Measurements from ENCODE around the gene C11orf68.
"Not testable (repeated sequence)": the region's sequence is repeated elsewhere in the genome, so short reads cannot be mapped to it uniquely, and the experiment has no call there.

C11orf68 gene

GRCh38 chr11:65918211-65919140 lies at the start of gene C11orf68:
TSS of gene C11orf68 (minus strand) at chr11:65919062. CDS start at chr11:65919031, 31 bp downstream.
- no peak for DNase-seq (ENCODE audit: low read depth)

DNA sequence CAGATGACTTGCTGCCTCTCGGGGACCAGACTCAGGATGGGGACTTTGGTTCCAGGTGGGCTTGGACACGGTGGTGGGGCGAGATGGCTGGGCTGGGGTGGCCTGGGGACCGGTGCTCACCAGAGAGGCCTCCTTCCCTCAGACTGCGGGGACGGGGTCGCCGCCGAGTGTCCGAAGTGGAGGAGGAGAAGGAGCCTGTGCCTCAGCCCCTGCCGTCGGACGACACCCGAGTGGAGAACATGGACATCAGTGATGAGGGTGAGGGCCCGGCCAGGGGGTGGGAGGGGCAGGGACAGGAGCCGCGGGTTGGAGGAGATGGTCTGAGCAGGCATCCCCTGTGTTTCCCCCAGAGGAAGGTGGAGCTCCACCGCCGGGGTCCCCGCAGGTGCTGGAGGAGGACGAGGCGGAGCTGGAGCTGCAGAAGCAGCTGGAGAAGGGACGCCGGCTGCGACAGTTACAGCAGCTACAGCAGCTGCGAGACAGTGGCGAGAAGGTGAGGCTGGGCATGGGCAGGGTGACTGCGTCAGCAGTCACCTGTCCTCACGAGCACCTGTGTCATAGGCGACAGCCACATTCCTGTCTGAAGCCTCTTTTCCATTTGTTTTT lies 48.6 kb upstream of the C11orf68 start:
- DNase-seq (ENCODE audit: low read depth) = no peak

GRCh38 chr11:65965986-65966762 lies 47.3 kb upstream of the C11orf68 start:
- DNase-seq (ENCODE audit: low read depth) = no peak

DNA sequence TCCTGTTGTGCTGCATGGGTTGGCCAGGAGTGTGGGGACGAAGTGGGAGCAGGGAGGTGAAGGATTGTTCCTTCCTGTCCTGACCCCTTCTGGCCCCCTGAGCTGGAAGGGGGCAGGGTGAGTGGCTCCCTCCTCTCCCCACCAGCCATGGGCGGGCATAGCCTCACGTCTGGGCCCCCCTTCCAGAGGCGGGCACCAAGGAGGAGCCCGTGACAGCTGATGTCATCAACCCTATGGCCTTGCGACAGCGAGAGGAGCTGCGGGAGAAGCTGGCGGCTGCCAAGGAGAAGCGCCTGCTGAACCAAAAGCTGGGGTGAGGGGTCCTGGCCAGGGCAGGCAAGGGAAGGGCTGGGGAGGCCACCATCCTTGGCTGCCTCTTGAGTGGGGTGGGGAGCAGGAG lies 46.0 kb upstream of the C11orf68 start:
- no peak for DNase-seq (ENCODE audit: low read depth)

DNA sequence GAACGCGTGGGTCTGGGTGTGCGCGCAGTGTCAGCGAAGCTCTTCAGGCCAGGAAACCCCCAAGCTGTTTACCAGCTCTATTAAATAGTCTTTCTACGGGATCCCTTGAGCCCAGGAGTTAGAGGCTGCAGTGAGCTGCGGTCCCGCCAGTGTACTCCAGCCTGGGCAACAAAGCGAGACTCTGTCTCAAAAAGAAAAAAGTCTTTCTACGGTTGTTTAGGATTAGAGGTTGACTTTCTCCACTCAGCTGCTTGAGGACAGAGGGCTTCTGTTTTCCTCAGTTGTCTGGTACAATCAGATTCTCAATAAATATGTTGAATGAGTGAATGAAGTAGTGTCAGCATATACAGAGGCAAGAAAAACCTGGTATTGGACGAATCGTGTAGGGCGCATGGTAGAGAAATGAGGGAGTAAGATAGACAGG lies 43.3 kb upstream of the C11orf68 start:
- no peak for DNase-seq (ENCODE audit: low read depth)

DNA sequence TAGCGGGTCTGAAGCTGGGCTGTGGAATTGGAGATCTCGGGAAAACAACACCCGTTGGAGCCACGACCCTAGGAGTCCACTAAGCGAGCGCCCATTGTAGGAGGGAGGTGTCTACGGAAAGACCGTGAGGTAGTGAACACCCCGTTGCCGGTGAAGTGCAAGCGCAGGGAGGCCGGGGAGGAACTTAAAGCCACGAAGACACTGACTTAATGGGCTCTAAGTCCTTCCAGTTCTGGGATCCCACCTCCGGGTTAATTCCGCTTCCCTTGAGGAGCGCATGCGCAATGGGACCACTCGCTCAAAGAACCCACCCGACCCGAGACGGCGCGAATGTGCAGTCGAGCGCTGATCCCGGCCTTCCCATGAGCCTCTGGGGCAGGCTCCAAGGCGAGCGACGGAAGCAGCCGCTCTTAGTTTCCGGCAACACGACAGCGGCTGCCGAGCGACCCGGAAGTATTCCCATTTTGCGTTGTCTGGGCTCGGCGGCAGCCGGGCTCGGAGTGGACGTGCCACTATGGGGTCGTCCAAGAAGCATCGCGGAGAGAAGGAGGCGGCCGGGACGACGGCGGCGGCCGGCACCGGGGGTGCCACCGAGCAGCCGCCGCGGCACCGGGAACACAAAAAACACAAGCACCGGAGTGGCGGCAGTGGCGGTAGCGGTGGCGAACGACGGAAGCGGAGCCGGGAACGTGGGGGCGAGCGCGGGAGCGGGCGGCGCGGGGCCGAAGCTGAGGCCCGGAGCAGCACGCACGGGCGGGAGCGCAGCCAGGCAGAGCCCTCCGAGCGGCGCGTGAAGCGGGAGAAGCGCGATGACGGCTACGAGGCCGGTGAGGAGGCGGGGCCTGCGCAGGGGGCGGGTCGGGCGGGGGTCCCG lies 42.6 kb upstream of the C11orf68 start, which contains the start of gene SART1:
TSS of gene SART1 (plus strand) at position 468 of the 874 bp plus-strand sequence. CDS start at position 515, 47 bp downstream.
- peak; percentile 96 for DNase-seq (ENCODE audit: low read depth)

DNA sequence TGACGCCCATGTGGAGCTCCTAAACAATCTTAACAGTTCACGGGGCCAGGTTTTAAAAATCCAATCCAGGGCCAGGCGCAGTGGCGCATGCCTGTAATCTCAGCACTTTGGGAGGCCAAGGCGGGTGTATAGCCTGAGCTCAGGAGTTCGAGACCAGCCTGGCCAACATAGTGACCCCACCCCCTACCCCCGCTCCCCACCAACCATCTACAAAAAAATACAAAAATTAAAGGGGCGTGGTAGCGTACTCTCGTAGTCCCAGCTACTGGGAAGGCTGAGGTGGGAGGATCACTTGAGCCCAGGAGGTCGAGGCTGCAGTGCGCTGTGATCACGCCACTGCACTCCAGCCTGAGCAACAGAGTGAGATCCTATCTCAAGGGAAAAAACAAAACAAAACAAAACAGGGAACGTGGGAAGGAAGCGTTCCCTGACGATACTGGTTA lies 42.0 kb upstream of the C11orf68 start:
- no peak for DNase-seq (ENCODE audit: low read depth)

- DNase-seq (ENCODE audit: low read depth) = no peak
These were observed 40.0 kb upstream of the C11orf68 start for GRCh38 chr11:65958774-65959420.

DNA sequence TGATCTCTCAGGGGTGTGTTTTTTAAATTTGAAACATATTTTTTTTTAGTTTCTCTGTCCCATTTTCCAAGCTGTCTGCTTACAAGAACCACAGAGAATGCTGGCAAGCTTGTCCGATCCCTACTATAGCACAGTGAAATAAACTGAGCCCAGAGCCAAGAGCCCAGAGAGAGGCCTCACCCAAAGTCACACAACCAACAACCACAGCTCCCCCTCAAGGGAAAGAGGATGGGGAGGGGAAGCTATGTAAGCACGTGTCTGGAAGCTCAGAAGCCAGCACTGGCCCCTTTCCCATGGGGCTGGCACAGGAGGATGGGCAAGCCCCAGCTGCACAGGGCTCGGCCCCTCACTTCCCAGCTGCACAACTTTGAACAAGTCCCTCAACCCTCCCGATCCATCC lies 39.4 kb upstream of the C11orf68 start:
- DNase-seq (ENCODE audit: low read depth) = no peak

DNA sequence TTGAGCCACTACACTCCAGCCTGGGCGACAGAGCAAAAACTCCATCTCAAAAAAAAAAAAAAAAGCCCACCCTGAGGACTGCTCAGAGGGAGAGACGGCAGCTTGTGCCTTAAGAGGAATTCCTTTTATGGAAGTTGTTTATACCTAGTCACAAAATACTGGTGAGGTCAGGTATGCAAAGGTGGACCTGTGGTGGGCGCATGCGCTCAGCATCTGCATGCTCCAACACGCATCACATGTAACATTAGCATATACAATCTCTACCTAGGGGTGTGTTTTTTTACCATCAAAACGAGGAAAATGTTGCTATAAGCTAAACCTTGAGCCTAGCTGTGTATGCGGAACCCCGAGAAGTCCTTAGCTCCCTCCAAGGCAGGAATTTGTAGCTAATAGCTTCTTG lies 35.9 kb upstream of the C11orf68 start:
- DNase-seq (ENCODE audit: low read depth) = no peak

DNA sequence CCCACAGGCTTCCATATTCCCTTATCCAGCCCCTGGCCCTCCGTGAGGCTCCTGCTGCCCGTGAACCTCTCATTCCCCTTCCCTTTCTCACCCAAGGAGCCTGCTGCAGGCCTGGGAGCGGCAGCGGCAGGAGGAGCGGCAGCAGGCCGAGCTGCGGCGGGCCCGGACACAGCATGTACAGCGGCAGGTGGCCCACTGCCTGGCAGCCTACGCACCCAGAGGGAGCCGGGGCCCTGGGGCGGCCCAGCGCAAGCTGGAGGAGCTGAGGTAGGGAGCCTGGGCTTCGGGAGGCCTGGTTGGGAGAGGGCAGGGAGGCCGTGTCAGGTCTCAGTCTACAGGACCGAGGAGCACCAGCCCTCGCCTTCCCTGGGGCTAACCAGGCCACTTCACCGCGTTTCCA lies 34.6 kb upstream of the C11orf68 start:
- DNase-seq (ENCODE audit: low read depth) = no peak

GRCh38 chr11:65952052-65952521 lies 33.2 kb upstream of the C11orf68 start:
- DNase-seq (ENCODE audit: low read depth) = no peak

DNA sequence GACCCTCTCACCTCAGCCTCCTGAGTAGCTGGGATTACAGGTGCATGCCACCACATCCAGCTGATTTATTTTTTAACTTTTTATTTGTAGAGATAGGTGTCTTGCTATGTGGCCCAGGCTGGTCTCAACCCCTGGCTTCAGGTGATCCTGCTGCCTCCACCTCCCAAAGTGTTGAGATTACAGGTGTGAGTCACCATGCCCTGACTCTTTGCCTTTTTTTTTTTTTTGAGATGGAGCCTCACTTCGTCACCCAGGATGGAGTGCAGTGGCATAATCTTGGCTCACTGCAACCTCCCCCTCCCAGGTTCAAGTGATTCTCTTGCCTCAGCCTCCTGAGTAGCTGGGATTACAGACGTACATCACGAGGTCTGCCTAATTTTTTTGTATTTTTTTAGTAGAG lies 32.8 kb upstream of the C11orf68 start:
- not testable (repeated sequence) for DNase-seq (ENCODE audit: low read depth)

GRCh38 chr11:65950711-65951110 lies 31.8 kb upstream of the C11orf68 start:
- not testable (repeated sequence) for DNase-seq (ENCODE audit: low read depth)

DNA sequence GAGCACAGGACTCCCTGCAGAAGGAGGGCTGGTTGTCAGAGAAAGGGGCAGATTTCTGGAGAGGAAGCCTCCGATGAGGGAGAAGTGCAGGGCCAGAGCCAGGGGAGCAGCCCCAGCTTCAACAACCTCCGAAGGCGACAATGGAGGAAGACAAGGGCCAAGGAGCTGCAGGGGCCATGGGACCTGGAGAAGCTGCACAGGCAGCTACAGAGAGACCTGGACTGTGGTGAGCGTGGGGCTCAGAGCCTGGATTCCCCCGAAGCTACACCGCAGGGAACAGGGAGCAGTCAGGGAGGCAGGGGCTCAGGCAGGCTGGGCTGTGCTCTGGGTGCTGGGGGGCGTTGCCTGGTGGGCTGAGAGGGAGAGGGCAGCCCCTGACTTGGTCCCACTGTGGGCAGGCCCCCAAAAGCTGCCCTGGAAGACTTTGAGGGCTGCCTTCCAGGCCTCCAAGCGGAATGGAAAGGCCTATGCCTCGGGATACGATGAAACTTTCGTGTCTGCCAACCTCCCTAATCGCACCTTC lies 28.8 kb upstream of the C11orf68 start:
- DNase-seq (ENCODE audit: low read depth) = no peak

- no peak for DNase-seq (ENCODE audit: low read depth)
These were observed 28.3 kb upstream of the C11orf68 start for GRCh38 chr11:65947133-65947532.

- DNase-seq (ENCODE audit: low read depth) = no peak
These were observed 27.8 kb upstream of the C11orf68 start for GRCh38 chr11:65946655-65947054.

DNA sequence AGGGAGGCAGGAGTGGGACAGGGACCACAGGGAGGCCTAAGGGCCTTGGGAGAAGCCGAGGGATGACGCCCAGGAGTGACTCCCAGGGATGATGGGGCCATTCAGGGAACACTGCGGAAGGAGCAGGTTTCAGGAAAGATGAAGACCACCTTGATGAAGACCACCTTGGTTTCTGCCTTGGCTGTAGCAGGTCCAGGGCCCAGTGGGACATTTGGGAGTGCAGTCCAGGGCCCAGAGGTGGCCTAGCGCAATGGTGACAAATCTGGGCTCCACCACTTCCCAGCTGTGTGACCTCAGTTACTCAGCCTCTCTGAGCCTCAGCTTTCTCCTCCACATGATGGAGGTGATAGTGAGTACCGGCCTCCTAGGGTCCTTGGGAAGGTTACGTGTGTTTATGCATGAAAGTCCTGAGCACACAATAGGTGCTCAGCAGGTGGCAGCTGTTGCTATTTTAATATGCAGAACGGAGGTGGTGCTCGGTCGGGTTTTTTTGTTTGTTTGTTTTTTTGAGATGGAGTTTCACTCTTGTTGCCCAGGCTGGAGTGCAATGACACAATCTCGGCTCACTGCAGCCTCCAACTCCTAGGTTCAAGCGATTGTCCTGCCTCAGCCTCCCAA lies 27.2 kb upstream of the C11orf68 start:
- DNase-seq (ENCODE audit: low read depth) = no peak

GRCh38 chr11:65945430-65945911 lies 26.6 kb upstream of the C11orf68 start, which contains the start of gene TSGA10IP:
TSS of gene TSGA10IP (plus strand) at chr11:65945480. CDS start at chr11:65945676, 196 bp downstream.
- no peak for DNase-seq (ENCODE audit: low read depth)

GRCh38 chr11:65944767-65945166 lies 25.9 kb upstream of the C11orf68 start:
- DNase-seq (ENCODE audit: low read depth) = no peak
